ENCODE data around the gene CPSF7.

- TF ChIP-seq TCF12 (IDR thresholded peaks at IDR 0.05) (no peak), MXI1 (IDR thresholded peaks at IDR 0.05; ENCODE audit: low read depth, low read length) (no peak), CTCF (IDR thresholded peaks at IDR 0.05) (no peak), TAF1 (IDR thresholded peaks at IDR 0.05; ENCODE audit: borderline replicate concordance, low read depth, low read length) (no peak), FOXM1 (IDR thresholded peaks at IDR 0.05; ENCODE audit: low read depth) (no peak)
These were observed 15.7 kb upstream of the CPSF7 start for GRCh38 chr11:61445516-61445915.
